Muscle of leg (tissue), 11 donors: ENCODE measurements around the gene ZFP2. TPM values are rescaled to one million over a fixed set of nuclear protein-coding genes. Genes with fewer than 3 reads are reported as not detected.

Experiments used
- DNase-seq: peaks from one replicate; pipeline ENCODE4 v3.0.0; 2013
- H3K27ac ChIP-seq: one replicate; pipeline ENCODE4 v1.5.1; 2013; ENCODE audit warnings: mild to moderate bottlenecking, low read length, control low read depth
- H3K27me3 ChIP-seq: one replicate; pipeline ENCODE4 v1.6.1; 2013; ENCODE audit warnings: low read length; ENCODE audit not compliant: control insufficient read depth, insufficient read depth
- H3K36me3 ChIP-seq: one replicate; pipeline ENCODE4 v1.6.1; 2013; ENCODE audit warnings: low read length; ENCODE audit not compliant: control insufficient read depth, insufficient read depth
- H3K4me1 ChIP-seq: one replicate; pipeline ENCODE4 v1.6.1; 2013; ENCODE audit warnings: low read length; ENCODE audit not compliant: control insufficient read depth, insufficient read depth
- H3K4me3 ChIP-seq: one replicate; pipeline ENCODE4 v1.5.1; 2013; ENCODE audit warnings: low read length, control low read depth
- H3K9me3 ChIP-seq: replicated peaks from 2 replicates; pipeline ENCODE4 v1.6.1; 2013; ENCODE audit warnings: low read depth, low read length; ENCODE audit not compliant: control insufficient read depth
- WGBS: methylation state at CpG from one replicate; pipeline ENCODE4 v1.1.5; 2013; ENCODE audit warnings: missing lambda C conversion rate; ENCODE audit not compliant: insufficient coverage; 5-methylcytosine and 5-hydroxymethylcytosine counted together
- polyA plus RNA-seq, 8 donors: library from polyadenylated mRNA; unstranded; fragments of 120-200 nt; gene quantifications; one replicate each; pipeline versions ENCODE4 v1.2.1 to v1.2.3, GENCODE V29; 2013; ENCODE audit warnings: inconsistent platforms in 1 of 8, low replicate concordance in 1 of 8; ENCODE audit not compliant: insufficient read length in 8 of 8, insufficient read depth in 1 of 8
- total RNA-seq: library from RNA; stranded (reverse); fragments of 120-200 nt; gene quantifications from one replicate; pipeline ENCODE4 v1.2.4, GENCODE V29; 2013

The ZFP2 gene
- total and polyA plus RNA-seq, 9 donors = 1.6 to 2.9 (median 2.3) TPM

GRCh38 chr5:178965465-178966055 is 69.8 kb downstream of the ZFP2 start:
- Histone ChIP-seq H3K4me3 (no peak overlapping the region), H3K9me3 (peaks cover 80% of the 10 kb centered on the region), H3K27ac (no peak overlapping the region), H3K36me3 (peaks cover 18% of the 10 kb centered on the region), H3K27me3 (no peaks in the 10 kb centered on the region), H3K4me1 (no peaks in the 10 kb centered on the region)
- 100% methylated on average over 1 of the region's 5 CpGs for WGBS
- DNase-seq = no peak

GRCh38 chr5:178981381-178981780 is 85.7 kb downstream of the ZFP2 start:
- Histone ChIP-seq H3K27me3 (no peaks in the 10 kb centered on the region), H3K9me3 (peaks cover 85% of the 10 kb centered on the region), H3K4me1 (no peaks in the 10 kb centered on the region), H3K36me3 (no peaks in the 10 kb centered on the region), H3K27ac (no peak overlapping the region), H3K4me3 (no peak overlapping the region)
- DNase-seq = no peak
- WGBS = 92% methylated on average over 10 of the region's 15 CpGs

Other genes with a start within 250 kb of the ZFP2 start
- 9.0 TPM for gene ZNF354A, start 165.3 kb upstream of the ZFP2 start, total RNA-seq
- gene ZNF354A, start 165.3 kb upstream of the ZFP2 start, polyA plus RNA-seq = 10 to 100 TPM in 3 of 8 donors, 1 to 10 TPM in 5; 8.7 to 11.6 (median 10.0) TPM
- gene ZNF354B, start 36.0 kb upstream of the ZFP2 start, total RNA-seq = 13.3 TPM
- gene ZNF354B, start 36.0 kb upstream of the ZFP2 start, polyA plus RNA-seq = 10 to 100 TPM; 10.8 to 16.2 (median 13.1) TPM
- 4.9 TPM for gene ZNF454, start 45.3 kb downstream of the ZFP2 start, total RNA-seq
- 1 to 10 TPM; 2.5 to 4.6 (median 3.1) TPM for gene ZNF454, start 45.3 kb downstream of the ZFP2 start, polyA plus RNA-seq
- gene GRM6, start 99.4 kb downstream of the ZFP2 start, total RNA-seq = not detected
- 1 to 10 TPM in 1 of 8 donors, under 1 TPM in 7; 0.23 to 1.1 (median 0.59) TPM for gene GRM6, start 99.4 kb downstream of the ZFP2 start, polyA plus RNA-seq
- 6.0 TPM for gene ZNF879, start 127.9 kb downstream of the ZFP2 start, total RNA-seq
- 1 to 10 TPM; 3.1 to 4.3 (median 3.8) TPM for gene ZNF879, start 127.9 kb downstream of the ZFP2 start, polyA plus RNA-seq
- gene ZNF354C, start 164.5 kb downstream of the ZFP2 start, total RNA-seq = 11.0 TPM
- 10 to 100 TPM in 2 of 8 donors, 1 to 10 TPM in 6; 4.9 to 10.7 (median 8.5) TPM for gene ZNF354C, start 164.5 kb downstream of the ZFP2 start, polyA plus RNA-seq